GM12891 (cell line): Measurements from ENCODE around the gene BRPF3.

Source experiments
- DNase-seq: peaks from one replicate; pipeline ENCODE4 v3.0.0; 2011; ENCODE audit warnings: low spot score; ENCODE audit not compliant: insufficient read length
- FAIRE-seq: peaks from 2 replicates; lab custom pipeline; 2011; peaks lifted over from hg19 to GRCh38; lab: Jason Lieb, UNC
- PAX5 ChIP-seq: IDR thresholded peaks from 2 replicates; pipeline ENCODE4 v1.6.1; 2011; ENCODE audit warnings: low read length, moderate library complexity, mild to moderate bottlenecking; ENCODE audit not compliant: insufficient read depth, severe bottlenecking
- POLR2A ChIP-seq: IDR thresholded peaks from 2 replicates; pipeline ENCODE4 v1.6.1; 2011; ENCODE audit warnings: low read depth, low read length, control low read depth
- POLR2AphosphoS5 ChIP-seq: IDR thresholded peaks from 2 replicates; pipeline ENCODE4 v1.6.1; 2011; ENCODE audit warnings: low read depth, low read length, control low read depth
- POU2F2 ChIP-seq: IDR thresholded peaks from 2 replicates; pipeline ENCODE4 v1.6.1; 2011; ENCODE audit warnings: low read depth, mild to moderate bottlenecking, control low read depth, low read length, moderate library complexity
- SPI1 ChIP-seq: IDR thresholded peaks from 2 replicates; pipeline ENCODE4 v1.6.1; 2011; ENCODE audit warnings: low read depth, low read length, control low read depth
- TAF1 ChIP-seq: IDR thresholded peaks from 2 replicates; pipeline ENCODE4 v1.6.1; 2011; ENCODE audit warnings: low read depth, low read length, control low read depth

Gene BRPF3

GRCh38 chr6:36244641-36245280, 48.2 kb downstream of the BRPF3 start:
- FAIRE-seq: no peak
- DNase-seq: no peak
- TF ChIP-seq POU2F2 (no peak), POLR2A (no peak), SPI1 (no peak), TAF1 (no peak), PAX5 (no peak), POLR2AphosphoS5 (no peak)

- DNase-seq: no peak
- FAIRE-seq: no peak
- peak; percentile 57 for TF ChIP-seq SPI1
- no peak for TF ChIP-seq POLR2AphosphoS5
- TF ChIP-seq POLR2A: no peak
- TF ChIP-seq TAF1: no peak
Measured at GRCh38 chr6:36245572-36246061, 49.1 kb downstream of the BRPF3 start.

GRCh38 chr6:36246506-36247268, 50.1 kb downstream of the BRPF3 start:
- DNase-seq (no peak), FAIRE-seq (no peak)
- TF ChIP-seq PAX5 (no peak), TAF1 (no peak), POLR2A (no peak), POU2F2 (no peak), SPI1 (no peak), POLR2AphosphoS5 (no peak)

- FAIRE-seq (no peak), DNase-seq (no peak)
- TF ChIP-seq SPI1: no peak
- TF ChIP-seq TAF1: no peak
- no peak for TF ChIP-seq PAX5
- TF ChIP-seq POU2F2: no peak
- no peak for TF ChIP-seq POLR2A
- TF ChIP-seq POLR2AphosphoS5: no peak
Measured at GRCh38 chr6:36247693-36248092, 51.1 kb downstream of the BRPF3 start.

- FAIRE-seq: no peak
- DNase-seq: no peak
- TF ChIP-seq PAX5: no peak
Measured at GRCh38 chr6:36248980-36249379, 52.4 kb downstream of the BRPF3 start.

- TF ChIP-seq PAX5 (no peak), SPI1 (no peak), TAF1 (no peak), POU2F2 (no peak), POLR2AphosphoS5 (no peak), POLR2A (no peak)
- FAIRE-seq: no peak
- DNase-seq: no peak
Measured at GRCh38 chr6:36249536-36249935, 53.0 kb downstream of the BRPF3 start.

GRCh38 chr6:36252005-36252404, 55.5 kb downstream of the BRPF3 start:
- FAIRE-seq: no peak
- no peak for TF ChIP-seq POLR2A
- TF ChIP-seq POLR2AphosphoS5: no peak
- TF ChIP-seq TAF1: no peak
- no peak for TF ChIP-seq SPI1
- no peak for TF ChIP-seq POU2F2
- DNase-seq: no peak

GRCh38 chr6:36263390-36264000, 67.0 kb downstream of the BRPF3 start:
- TF ChIP-seq POLR2A (no peak), SPI1 (no peak), PAX5 (no peak), TAF1 (no peak), POU2F2 (no peak), POLR2AphosphoS5 (no peak)
- FAIRE-seq (no peak), DNase-seq (no peak)

- TF ChIP-seq TAF1: no peak
- no peak for TF ChIP-seq POU2F2
- no peak for TF ChIP-seq SPI1
- TF ChIP-seq PAX5: no peak
- TF ChIP-seq POLR2A: no peak
- TF ChIP-seq POLR2AphosphoS5: no peak
- FAIRE-seq (no peak), DNase-seq (no peak)
Measured at GRCh38 chr6:36265744-36266143, 69.2 kb downstream of the BRPF3 start.
